GM18499 (cell line): ENCODE data around the gene ALOX12B.
"Not testable (repeated sequence)": the region's sequence is repeated elsewhere in the genome, so short reads cannot be mapped to it uniquely, and the experiment has no call there.

Experiments used
- ATAC-seq: cut with Tn5 transposase; IDR thresholded peaks from one replicate; pipeline ENCODE4 v1.9.1; 2021; ENCODE audit warnings: moderate number of reproducible peaks; ENCODE audit not compliant: insufficient read depth, unreplicated experiment

ALOX12B gene

DNA sequence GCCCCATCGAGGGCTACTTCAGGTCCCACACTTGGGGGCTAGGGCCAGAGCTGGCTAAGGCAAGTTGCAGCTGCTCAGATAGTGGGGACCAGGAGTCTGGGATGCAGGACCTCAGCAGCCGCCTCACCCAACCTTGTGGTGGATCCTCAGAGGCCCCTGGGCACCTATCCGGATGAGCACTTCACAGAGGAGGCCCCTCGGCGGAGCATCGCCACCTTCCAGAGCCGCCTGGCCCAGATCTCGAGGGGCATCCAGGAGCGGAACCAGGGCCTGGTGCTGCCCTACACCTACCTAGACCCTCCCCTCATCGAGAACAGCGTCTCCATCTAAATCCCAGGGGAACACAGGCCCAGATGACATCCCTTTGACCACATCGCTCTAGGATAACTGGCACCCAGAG, 39.3 kb downstream of the ALOX12B start:
- ATAC-seq, result no peak

DNA sequence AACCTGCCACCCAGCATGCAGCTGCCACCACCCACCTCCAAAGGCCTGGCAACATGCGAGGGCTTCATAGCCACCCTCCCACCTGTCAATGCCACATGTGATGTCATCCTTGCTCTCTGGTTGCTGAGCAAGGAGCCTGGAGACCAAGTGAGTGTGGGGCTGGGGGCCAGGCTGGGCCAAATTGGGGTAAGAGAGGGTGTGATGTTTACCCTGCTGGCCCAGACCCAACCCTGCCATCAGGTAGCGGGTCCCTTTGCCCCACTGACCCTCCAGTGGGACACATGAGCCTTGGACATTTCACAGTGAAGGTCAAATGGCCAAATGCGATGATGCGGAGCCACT, 39.8 kb downstream of the ALOX12B start:
- ATAC-seq, result no peak

DNA sequence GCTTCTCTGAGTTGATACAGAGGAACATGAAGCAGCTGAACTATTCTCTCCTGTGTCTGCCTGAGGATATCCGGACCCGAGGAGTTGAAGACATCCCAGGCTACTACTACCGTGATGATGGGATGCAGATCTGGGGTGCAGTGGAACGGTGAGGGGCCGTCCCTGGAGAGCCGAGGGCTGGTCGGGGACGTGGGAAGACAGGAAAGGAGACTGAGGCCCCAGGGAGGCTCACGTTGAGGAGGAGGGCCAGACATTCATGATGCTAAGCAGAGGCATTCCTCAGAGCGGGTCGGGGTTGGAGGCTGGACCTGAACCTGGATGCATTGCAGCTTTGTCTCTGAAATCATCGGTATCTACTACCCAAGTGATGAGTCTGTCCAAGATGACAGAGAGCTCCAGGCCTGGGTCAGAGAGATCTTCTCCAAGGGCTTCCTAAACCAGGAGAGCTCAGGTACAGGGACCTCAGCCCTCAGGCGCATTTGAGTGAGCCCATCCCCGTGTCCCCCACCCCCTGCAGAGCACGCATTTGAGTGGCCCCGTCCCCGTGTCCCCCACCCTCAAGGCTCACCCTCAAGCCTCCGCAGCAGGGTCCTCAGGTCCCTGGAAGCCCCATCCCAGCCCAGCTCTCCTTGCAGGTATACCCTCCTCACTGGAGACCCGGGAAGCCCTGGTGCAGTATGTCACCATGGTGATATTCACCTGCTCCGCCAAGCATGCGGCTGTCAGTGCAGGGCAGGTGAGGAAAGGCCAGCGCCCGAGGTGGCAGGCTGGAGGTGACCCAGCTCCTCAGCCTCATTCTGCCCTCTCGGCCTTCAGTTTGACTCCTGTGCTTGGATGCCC, 40.4 kb downstream of the ALOX12B start:
- ATAC-seq, result no peak

DNA sequence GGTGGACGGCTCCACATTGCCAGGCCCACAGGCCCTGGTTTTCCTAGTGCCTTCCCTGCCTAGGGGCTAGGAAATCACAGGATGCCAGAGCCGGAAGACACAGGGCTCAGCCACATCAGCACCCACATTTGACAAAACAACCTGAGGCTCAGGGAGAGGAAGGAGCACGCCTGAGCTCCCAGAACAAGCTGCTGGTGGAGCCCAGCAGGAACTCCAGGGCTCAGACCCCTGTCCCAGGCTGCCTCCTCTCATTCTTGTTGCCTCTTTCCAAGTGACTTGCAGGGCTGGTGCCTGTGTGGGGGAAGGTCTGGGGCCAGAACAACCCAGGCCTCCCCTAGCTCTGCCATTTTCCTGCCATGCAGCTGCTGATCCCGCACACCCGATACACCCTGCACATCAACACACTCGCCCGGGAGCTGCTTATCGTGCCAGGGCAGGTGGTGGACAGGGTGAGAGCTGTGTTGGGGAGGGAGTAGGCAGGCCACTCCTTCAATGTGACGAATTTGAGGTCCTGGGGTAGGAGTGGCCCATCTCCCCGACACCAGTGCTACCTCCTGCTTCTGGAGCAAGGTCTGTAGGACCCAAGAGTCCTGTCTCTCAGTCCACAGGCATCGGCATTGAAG, 41.1 kb downstream of the ALOX12B start:
- no peak for ATAC-seq

DNA sequence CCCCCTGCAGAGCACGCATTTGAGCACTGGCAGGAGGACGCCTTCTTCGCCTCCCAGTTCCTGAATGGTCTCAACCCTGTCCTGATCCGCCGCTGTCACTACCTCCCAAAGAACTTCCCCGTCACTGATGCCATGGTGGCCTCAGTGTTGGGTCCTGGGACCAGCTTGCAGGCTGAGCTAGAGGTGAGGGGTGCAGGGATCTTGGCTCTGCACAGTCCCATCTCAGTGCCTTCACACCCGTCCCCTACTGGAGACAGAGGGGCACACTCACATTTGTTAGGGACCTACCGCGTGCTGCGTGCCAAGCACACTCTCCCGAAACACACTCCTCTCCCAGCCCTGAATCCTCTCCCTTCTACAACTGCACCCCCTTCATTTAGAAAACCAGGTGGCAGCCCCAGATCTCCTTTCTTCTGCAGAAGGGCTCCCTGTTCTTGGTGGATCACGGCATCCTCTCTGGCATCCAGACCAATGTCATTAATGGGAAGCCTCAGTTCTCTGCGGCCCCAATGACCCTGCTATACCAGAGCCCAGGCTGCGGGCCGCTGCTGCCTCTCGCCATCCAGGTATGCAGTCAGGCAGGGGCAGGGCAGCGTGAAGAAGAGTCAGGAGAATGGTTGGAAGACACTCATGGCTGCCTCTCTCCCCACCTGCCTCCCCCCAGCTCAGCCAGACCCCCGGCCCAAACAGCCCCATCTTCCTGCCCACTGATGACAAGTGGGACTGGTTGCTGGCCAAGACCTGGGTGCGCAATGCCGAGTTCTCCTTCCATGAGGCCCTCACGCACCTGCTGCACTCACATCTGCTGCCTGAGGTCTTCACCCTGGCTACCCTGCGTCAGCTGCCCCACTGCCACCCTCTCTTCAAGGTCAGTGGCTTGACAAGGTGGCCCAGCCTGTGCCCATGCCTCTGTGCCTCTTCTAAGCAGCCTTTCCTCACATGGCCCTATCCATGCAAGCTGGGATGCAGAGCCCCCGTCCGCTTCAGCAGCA, 42.4 kb downstream of the ALOX12B start:
- ATAC-seq, result no peak

DNA sequence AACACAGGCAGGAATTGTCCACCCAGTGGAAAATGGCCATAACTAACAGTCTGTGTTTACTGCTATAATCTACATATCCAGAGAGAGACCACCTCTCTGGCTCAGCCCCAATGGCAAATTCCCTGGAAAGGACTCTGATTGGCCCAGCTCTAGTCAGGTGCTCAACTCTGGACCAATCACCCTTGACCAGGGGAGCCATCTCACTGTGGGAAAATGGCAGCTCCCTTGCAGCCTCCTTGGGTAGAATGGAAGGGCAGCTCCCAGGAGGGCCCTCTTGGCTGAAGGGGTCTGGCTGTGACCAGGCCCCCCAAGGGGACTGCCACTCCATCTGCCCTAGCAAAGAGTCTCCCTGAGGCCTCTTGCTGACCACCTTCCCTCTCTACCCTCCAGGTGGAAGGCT, 45.5 kb downstream of the ALOX12B start:
- no peak for ATAC-seq

DNA sequence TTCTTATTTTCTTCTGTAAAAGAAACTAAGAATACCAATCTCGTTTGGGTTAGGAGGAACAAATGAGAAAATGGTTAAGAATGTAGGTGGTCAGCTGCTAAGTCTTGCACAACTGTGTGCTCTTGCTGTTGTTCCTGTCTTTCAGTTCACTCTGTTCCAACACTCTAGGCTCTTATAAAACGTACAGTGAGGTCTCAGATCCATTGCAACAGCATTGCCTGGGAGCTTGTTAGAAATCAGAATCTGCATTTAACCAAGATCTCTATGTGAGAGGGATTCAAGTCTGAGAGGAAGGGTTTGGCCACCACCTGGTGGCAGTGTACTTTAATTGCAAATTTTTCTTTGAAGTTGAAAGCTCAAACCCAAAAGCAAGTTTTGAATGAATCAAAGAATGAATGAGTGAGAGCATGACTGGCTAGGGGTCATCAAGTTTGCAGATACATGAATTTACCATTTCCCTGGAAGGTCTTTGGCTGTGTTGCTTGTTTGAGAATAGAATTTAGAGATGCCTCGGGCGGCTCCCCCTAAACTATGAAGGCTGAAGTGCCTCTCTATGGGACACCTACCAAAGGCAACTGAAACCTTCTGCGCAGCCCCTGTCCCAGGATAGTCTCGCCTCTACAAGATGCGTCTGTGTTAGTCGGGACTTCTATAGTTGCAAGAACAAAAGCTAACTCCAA, 46.1 kb downstream of the ALOX12B start:
- ATAC-seq, result no peak

DNA sequence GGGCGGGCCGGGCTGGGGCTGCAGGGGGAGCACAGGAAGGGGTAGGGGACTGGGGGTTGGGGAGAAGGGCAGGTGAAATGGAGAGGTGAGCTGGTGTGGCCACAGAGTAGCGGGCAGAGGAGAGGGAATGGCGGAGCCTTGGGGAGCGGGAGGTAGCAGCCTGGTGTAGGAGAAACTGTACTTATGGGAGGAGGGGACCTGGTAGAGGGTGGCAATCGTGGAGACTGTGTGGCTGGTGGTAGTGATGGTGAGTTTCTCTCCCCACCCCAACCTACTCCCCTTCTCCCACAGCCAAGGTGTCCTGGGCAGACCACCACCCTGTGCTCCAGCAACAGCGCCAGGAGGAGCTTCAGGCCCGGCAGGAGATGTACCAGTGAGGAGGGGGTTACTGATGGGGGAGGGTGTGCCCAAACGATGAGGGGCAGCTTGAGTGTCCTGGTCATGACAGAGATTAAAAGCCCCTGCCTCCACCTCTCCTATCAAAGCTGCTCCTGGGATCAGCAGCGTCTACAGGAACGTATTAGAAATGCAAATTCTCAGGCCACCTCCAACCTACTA, 47.8 kb downstream of the ALOX12B start:
- ATAC-seq, result no peak

DNA sequence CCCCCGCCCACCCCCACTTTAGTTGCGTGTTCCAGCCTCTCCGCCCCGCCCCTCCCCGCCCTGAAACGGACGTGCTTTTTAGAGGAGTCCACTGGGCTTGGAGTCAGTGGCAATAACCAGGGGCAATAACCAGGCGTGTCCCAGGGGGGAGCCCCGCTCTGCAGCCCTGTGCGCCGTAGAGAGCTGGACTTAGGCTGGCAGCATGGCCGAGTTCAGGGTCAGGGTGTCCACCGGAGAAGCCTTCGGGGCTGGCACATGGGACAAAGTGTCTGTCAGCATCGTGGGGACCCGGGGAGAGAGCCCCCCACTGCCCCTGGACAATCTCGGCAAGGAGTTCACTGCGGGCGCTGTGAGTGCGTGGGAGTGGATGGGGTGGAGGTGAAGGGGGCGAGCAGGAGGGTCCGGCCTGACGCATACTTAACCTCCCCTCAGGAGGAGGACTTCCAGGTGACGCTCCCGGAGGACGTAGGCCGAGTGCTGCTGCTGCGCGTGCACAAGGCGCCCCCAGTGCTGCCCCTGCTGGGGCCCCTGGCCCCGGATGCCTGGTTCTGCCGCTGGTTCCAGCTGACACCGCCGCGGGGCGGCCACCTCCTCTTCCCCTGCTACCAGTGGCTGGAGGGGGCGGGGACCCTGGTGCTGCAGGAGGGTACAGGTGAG, 48.4 kb downstream of the ALOX12B start, which contains the start of gene ALOX15B:
TSS of gene ALOX15B (plus strand) at position 106 of the 657 bp plus-strand sequence. CDS start at position 203, 97 bp downstream.
- ATAC-seq, result no peak

DNA sequence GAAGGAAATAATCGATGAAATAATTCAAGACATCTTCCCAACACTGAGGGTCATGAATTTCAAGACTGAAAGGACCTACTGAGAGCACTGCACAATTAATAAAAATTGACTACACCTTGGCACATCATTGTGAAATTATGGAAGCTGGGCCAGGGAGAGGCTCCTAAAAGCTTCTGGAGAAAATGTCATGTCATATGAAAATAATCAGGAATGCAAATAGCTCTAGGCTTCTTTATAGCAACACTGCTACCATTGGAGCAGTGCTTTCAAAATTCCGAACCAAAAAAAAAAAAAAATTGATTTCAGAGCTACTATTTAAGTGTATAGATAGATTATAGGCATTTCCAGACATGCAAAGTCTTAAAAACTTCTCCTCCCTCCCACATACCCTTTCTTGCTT, 55.1 kb downstream of the ALOX12B start:
- no peak for ATAC-seq

DNA sequence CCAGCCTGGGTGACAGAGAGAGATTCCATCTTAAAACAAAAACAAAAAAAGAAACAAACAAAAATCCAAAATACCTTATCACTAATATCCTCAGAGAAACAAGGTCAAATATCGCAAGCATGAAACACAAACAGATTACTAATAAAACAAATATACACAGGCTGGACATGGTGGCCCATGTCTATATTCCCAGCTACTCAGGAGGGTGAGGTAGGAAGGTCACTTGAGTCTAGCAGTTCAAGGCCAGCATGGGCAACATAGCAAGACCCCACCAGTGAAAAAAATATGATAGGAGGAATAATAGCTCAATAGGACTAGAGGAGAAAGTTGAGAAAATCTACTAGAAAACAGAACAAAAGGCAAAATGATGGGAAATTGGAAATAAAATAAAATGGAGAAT, 55.6 kb downstream of the ALOX12B start:
- ATAC-seq, result no peak

DNA sequence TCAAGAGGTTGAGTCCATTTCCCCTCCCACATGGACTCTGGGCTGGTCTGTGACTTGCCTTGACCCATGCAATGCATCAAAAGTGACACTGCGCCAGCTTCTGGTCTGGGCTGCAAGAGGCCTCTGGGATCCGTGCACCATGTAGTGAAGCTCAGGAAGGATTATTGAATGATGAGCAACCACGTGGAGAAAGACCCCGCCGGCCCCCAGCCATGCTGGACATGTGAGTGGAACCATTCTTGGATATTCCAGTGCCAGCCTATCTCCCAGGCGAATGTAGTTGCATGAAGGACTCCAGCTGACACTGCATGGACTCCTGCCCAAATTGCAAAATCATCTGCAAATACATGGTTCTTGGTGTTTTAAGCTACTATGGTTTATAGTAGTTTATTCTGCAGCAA, 56.3 kb downstream of the ALOX12B start:
- no peak for ATAC-seq

DNA sequence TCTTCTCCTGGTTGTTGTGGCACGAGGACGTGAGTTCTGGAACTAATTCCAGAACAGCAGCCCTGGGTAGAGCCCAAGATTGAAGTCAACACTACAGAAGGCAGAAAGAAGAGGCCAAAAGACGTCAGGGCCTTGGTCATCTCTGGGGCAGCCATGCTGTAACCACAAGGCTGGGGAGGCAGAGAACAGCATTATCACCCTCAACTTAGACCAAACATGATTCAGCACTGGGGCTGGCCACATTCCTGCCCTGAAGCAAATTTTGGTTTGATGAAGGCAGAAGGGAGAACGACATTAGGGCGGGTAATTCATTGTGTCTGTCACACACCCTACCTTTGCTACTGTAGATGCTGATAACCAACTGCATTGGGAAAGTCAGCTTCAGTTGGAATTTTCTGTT, 58.4 kb downstream of the ALOX12B start:
- no peak for ATAC-seq

DNA sequence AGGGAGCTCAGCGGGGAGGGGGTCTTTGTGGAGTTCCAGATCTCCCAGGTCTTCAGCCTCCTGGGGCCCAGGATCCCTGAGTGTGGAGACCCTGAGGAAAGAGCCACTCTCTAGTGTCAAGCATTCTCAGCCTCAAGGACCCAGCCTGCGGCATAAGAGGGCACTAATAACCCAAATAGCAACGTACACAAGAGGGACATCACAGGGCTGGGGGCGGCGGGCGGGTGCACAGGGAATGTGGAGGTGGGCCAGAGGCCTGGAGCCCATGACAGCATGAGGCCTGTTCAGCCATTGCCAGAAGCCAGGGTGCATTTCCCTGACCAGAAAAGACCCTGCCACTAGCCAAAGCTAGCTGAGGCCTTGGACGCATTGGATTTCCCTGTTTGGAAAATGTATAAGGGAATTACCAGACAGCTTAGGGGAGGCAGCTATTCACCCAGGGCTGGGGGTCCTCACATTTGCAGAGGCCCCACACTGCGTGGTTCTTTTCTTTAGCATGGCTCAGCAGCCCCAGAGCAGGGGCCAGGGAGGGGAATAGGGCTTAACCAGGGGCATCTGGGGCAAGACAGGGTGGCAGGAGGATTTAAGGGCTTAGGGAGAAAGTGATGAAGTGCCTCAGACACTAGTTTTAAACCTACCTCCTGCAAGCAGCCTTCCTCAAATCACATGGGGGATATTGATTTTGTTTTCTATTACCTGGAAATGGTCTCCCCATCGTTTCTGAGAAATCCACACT, 62.2 kb downstream of the ALOX12B start:
- ATAC-seq, result no peak

DNA sequence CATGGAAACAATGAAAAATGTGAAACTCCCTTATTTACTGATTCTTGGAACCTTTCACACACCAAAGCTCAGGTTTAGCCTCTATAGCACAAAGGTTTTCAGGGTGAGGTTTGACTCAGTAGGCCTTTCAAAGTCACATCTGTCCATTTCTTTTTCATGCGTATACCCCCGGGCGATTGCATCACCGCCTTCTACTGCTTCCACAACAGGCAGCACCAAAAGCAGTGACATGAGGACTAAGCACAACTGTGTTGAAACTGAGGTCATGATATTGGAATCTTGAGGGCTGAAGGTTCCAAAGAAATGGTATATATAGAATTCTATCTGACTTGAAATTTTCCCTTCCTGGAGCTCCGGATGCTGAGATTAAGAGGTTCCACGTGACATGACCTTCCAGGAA, 63.4 kb downstream of the ALOX12B start:
- ATAC-seq, result not testable (repeated sequence)
